ENCODE results near the gene LIN54. TPM values are rescaled to one million over a fixed set of nuclear protein-coding genes. Genes with fewer than 3 reads are reported as not detected.
"Not testable (repeated sequence)": the region's sequence is repeated elsewhere in the genome, so short reads cannot be mapped to it uniquely, and the experiment has no call there.

LIN54 gene
- total RNA-seq, 2 donors from 2014 or later: 8.3 to 9.0 TPM

DNA sequence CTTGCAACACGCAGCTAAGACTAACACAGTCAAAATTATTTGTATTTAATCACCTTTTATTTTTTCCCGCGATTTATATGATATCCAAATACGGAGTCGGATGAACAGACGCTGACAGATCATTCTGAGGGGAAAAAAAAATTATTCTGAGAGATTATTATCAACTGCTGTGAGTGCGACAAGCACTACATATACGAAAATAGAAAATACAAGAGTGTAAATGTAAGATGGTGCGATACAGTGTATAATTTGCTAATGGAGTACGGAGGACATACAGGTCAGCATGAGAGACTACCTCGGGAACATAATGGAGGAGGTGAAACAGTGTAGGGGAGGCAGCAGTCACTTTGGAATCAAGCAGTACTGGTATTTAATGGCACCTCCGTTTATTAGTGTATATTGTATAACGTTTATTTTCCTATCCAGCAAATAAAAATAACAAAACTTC lies 2.8 kb upstream of the LIN54 start:
- intact Hi-C loops (cut with DNase I): no loop called here
- no peak for DNase-seq (ENCODE audit: low spot score)

DNA sequence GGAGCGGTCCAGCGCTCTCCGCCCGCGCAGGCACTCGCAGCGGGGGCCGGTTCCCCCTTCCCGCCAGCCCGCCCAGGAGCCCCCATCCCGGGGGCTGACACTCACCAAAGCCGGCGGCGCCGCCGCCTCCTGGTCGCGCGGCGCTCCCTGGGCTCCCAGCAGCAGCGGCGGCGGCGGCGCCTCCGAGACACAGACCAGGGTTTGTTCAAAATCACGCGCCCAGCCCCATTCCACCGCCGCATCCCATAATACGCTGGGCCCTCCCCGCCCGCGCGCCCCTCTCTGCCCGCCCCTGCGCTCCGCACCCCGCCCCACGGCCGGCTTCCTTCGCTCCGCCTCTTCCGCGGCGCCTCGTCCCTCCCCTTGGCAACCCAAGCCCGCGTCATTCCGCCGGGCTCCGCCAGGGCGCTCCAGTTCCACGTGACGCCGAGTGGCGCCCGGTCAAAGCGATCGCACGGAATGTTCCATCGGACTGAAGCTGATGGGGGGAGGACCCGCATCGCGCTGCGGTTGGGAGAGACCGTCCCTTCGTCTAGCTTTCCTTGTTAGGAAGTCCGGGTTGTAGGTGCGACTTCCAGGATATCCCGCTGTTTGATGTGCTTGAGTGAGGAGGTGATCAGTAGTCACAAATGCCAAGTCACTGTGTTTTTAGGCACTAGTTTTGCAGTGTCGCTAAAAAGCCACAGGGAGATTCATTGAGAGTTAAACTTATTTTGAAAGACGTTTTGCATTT lies 2.2 kb upstream of the LIN54 start:
- intact Hi-C loops (cut with DNase I): no loop called here
- peak; percentile 99 for DNase-seq (ENCODE audit: low spot score)

DNA sequence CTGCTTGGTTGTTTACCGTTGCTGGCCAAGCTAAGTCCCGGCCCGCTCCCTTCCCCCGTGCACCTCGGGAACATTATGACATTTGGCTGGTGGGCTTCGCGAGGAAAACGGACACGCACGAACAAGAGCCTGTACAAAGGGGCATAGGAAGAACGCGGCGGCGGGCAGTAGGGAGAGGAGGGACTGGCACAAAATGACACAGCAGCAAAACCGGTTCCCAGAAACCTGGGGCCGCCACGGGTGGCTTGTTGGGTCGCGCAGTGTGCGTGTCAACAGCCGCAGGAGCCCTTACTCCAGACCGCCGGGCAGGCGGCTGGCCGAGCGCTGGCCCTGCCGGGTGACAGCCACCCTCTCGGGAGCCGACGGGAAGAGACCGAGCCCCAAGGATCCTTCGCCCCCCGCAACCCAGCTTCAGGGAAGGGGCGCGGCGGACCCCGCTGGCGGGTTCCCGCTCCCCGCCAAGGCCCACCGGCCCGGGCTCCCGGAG lies 1.6 kb upstream of the LIN54 start:
- DNase-seq (ENCODE audit: low spot score): peak; percentile 86
- intact Hi-C loops (cut with DNase I): no loop called here

DNA sequence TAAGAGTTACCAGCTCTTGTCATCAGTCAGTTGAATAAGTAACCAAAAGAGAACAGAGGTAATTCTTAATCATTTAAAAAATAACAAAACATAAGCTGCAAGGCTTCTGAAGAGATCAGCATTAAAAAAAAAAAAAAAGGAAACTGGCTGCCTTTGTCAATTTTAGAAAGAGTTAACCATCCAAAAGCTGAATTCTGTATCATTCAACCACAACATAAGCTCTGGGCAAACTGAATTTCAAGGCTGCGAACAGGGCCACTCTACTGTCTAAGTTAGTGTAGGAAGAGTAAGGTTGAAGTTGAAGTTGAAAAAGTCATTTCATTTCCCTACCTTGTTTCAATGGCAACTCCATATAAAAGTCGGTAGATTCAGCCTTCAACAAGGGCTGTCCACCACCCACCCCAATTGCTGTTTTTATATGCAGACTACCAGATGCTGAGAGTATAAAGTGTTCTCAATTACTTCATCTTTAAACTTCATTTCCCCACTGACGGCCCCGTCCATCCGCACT lies 1.1 kb upstream of the LIN54 start:
- DNase-seq (ENCODE audit: low spot score): no peak
- intact Hi-C loops (cut with DNase I): no loop called here

DNA sequence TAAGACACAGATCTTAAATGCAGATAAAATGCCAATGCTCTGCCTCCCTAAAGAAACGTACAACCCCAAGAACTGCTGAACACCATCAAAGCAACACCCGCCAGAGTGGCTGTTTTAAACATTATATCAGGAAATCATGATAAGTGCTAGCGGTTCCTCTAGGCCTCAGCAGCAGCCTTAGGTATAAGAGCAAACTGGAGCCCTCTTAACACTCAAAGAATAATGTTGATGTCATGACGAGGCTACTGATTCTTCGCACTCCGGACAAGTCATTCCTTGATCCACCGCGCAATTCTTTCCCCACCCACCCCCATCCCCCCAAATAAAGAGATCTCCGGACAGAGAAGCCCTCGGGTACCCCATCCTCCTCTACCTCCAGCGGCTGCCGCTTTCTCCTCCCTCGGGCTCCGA lies 507 bp downstream of the LIN54 start:
- no peak for DNase-seq (ENCODE audit: low spot score)
- intact Hi-C loops (cut with DNase I): no loop called here

DNA sequence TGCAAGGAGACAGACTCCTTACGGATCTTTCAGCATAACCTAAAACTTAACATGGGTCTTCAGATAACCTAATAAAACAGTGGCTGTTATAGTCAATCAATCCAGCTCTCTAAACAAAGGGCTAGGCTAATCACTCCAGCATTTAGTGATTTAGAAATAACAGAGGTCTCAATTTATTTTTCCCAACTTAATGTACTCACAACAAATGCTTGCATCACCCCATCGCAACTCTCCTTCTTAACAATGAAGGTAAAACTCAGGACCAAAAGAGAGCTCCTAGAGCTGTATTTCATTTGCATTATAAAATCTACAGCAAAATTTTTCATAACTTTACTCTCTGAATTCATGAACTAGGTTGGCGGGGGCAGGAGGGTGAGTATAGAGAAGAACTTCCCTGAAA lies 1.1 kb downstream of the LIN54 start:
- intact Hi-C loops (cut with DNase I): no loop called here
- no peak for DNase-seq (ENCODE audit: low spot score)

DNA sequence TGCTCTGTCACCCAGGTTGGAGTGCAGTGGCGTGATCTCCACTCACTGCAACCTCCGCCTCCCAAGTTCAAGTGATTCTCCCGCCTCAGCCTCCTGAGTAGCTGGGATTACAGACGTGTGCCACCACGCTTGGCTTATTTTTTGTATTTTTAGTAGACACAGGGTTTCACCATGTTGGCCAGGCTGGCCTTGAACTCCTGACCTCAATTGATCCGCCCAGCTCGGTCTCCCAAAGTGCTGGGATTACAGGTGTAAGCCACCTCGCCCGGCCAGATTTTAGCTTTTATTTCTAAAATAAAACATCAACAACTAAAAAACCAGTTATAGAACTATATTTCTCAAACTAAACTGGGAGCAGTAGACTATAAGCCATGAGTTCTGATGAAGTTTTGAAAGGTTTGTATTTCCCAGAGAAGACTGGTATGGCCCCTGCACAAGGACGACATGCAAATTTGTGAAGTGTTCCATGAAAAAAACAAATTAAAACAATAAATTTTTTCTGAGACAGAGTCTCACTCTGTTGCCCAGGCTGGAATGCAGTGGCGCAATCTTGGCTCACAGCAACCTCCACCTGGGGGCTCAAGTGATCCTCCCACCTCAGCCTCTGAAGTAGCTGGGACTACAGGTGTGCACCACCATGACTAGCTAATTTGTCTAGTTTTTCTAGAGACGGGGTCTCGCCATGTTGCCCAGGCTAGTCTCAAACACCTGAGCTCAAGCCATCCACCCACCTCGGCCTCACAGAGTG lies 7.4 kb downstream of the LIN54 start:
- intact Hi-C loops (cut with DNase I); DNase-seq (ENCODE audit: low spot score): not testable (repeated sequence)

DNA sequence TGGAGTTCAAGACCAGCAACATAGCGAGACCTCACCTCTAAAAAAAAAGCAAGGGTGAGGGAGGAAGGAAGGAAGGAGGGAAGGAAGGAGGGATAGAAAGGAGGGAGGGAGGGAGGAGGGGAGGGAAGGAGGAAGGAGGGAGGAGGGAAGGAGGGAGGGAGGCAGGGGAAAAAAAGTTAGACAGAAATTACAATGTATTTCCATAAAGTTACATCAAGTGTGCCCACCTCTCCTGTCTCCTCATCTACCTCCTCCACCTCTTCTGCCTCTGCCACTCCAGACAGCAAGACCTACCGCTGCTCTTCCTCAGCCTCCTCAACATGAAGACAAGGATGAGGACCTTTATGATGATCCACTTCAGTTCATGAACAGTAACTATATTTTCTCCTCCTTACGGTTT lies 8.3 kb downstream of the LIN54 start:
- intact Hi-C loops (cut with DNase I): no loop called here
- no peak for DNase-seq (ENCODE audit: low spot score)

DNA sequence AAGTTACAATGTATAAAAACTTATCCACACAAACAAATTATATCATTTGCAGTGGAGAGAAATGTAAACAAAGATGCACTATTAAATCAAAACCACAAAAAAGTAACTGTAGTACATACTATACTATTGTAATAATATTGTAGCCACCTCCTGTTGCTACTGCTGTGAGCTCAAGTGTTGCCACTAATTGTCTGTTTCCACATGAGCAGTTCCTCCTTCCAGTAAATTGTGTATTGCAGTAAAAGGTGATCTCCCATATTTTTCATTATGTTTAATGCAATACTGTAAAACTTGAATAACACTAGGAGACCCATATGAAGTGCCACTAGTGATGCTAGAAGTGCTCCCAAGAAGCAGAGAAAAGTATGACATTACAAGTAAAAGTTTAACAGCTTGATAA lies 11.7 kb downstream of the LIN54 start:
- intact Hi-C loops (cut with DNase I): no loop called here
- no peak for DNase-seq (ENCODE audit: low spot score)

DNA sequence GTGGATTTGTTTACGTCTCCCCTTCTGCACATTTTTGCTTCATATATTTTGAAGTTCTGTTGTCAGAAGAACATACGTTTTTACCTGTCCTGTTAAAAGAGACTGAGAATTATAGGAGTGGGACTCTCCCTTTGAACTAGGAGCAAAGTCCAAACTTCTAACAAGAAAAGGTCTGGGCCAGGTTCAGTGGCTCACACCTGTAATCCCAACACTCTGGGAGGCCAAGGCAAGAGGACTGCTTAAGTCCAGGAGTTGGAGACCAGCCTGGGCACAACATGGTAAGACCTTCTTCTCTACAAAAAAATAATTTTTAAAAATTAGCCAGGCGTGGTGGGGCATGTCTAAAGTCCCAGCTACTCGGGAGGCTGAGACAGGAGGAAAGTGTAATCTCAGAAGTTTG lies 15.8 kb downstream of the LIN54 start:
- intact Hi-C loops (cut with DNase I): loop anchor here in 1 of 2 donors (1.0 kb wide), 1 partner anchor 13 kb away; no protein-coding TSS in a partner anchor

DNA sequence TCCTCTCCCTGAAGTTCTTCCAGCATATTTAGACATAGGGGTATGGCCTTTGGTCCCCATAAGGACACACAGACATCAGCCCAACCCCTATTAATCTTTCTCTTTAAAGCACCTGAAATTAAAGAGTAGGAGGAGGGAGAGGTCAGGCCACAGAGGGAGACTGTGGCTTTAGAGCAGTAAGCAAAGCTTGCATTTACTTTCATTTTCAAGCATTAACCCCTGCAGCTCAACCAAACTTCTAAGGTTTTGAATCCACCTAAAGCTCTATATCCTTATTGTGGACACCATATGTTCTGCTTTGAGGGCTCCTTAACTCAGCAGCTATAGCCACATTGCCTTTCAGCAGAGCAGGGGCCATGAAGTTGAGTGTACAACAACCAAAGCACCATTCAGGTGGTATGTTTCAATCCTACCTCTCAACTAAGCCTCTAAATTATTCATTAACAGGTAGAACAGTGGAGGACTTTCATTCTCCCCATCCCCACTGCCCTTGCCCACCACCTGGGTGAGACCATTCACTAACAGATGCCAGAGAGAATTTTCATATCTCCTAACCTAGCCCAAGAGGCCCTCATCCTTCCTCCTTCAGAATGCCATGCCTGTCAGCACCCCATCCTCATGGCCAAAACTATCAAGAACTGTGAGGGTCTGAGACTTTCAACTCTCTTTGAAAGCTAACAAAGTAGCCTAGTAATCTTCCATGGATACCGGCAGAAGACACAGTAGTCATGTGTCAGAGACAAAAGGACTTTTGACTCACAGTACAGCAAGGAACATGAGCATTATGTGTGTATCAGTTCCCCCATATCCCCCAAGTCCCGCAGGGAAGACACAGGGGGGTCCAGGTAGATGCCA lies 20.8 kb downstream of the LIN54 start:
- no peak for DNase-seq (ENCODE audit: low spot score)
- intact Hi-C loops (cut with DNase I): no loop called here

More for the DNA sequence above, 15.8 kb downstream of the LIN54 start:
- DNase-seq (ENCODE audit: low spot score): no peak

DNA sequence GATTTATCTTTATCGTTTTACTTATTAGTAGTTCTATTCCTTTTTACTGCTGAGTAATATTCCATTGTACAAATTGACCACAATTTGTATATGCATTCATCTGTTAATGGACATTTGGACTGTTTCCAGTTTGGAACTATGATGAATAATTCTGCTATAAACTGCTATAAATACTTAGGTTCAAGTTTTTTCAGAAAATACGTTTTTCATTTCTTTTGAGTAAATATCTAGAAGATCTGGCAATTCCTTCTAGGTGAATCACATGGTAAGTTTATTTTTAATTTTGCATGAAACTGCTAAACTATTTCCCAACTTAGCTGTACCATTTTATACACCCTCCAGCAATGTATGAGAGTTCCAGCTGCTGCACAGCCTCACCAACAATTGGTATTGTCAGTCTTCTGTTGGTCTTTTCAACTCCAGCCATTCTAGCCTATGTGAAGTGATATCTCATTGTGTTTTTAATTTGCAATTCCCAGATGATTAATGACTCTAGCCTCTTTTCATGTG lies 22.2 kb downstream of the LIN54 start:
- intact Hi-C loops (cut with DNase I): no loop called here
- DNase-seq (ENCODE audit: low spot score): no peak

DNA sequence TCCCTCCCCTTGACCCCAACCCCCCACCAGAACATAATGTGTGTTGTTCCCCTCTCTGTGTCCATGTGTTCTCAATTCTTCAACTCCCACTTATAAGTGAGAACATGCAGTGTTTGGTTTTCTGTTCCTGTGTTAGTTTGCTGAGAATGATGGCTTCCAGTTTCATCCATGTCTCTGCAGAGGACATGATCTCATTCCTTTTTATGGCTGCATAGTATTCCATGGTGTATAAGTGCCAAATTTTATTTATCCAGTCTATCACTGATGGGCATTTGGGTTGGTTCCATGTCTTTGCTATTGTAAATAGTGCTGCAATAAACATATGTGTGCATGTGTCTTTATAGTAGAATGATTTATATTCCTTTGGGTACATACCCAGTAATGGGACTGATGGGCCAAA lies 23.1 kb downstream of the LIN54 start:
- DNase-seq (ENCODE audit: low spot score); intact Hi-C loops (cut with DNase I): not testable (repeated sequence)

DNA sequence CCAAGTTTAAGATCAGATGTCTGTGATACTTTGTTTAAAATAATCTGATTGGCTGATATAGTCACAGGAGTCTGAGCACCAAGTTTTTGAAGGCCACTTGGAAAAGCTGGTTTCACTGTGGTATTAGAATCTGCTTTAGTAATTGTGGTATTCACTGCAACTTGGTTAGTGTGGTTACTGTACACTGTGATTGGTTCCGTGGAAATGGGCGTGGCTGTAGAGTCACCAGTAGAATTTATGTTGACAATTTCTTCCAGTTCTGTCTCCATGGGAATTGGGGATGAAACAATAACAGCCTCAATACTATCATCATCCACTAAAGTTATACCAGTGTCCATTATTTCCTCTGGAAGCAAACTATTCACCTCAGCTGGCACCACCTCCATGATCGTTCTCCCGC lies 26.2 kb downstream of the LIN54 start:
- no peak for DNase-seq (ENCODE audit: low spot score)
- intact Hi-C loops (cut with DNase I): no loop called here

DNA sequence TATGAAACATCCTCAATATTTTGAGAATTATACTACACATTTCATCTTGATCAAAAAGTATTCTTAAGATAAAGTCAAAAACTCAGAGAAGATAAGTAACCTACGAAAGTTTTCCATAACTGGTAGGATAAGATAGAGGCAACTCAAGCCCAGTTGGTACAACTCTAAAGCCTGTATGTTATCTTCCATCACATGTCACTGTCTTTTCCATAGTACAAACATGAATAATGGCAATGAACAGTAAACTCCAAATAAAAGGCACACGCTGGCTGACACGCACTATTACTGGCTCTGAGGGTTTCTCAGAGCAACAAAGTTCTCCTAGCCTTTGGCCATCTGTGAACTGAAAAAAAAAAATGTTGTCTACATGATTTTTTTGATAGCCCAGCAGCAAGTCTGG lies 27.2 kb downstream of the LIN54 start:
- intact Hi-C loops (cut with DNase I): no loop called here
- DNase-seq (ENCODE audit: low spot score): no peak

DNA sequence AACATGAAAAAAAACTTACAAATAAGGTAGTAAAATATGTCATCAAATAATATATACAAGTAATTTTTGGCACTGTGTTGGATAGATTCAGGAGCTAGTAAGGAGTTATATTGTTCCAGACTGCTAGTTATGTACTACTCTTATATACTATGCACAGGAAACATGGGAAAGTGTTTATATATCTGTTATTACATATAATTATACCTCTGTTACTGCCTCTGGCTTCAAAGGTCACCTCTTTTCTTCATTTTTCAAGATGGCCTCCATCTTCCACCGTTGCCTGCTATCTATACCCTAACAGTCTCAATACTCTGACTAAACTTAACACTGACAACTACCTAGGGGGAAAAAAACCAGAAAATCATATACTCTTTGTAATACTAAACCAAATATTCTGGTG lies 29.5 kb downstream of the LIN54 start:
- intact Hi-C loops (cut with DNase I): no loop called here
- no peak for DNase-seq (ENCODE audit: low spot score)

DNA sequence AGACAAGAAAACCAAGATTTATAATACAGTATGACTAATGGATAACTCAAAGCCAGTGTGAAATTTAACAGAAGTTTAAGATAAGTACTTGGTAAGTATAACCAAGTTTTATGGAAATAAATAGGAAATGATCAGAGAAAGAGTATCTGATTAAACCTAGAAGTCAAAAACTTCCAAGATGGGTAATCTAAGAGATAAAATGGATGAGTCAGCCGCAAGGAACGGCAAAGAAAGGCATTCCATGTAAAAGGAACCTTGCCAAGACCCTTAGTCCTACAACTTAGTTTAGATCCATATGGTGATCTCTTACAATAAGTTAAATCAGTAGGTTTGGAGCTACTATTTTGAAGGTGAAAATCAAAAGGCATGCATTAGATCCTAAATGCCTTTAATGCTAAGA lies 34.8 kb downstream of the LIN54 start:
- DNase-seq (ENCODE audit: low spot score): no peak
- intact Hi-C loops (cut with DNase I): no loop called here

DNA sequence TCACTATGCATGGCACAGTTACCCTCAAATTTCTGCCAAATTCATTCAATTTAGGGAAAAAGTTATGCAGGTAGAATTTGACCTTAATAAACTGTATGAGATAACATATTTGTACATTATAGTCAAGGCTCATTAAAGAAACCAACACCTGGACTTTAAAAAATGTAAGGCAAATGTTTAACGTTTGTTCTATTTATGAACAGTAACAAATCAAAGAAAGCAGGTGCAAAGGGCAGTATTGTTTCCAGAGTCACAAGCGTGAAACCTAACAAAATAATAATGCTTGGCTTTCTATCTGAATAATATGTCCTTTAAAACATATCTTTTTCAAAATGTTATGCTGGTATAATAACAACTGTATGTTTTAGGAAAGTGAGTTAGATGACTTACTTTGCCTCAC lies 41.2 kb downstream of the LIN54 start:
- DNase-seq (ENCODE audit: low spot score): no peak
- intact Hi-C loops (cut with DNase I): no loop called here

DNA sequence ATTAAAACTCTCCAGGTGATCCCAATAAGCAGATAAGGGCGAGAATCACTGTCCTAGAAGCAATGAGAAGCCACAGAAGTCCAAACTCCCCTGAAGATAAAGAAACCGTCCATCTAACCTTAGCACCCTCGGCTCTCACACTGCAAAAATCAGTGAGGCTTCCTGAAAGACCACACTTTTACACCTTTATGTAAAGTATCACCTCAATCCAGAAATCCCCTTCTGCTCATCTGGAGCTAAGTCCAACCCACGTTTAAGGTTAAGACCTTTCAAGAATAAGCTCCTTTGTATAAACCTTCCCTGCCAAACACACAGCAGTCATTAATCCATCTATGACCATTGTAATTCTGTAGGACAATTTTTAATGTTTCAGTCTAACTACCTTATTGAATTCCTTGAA lies 41.7 kb downstream of the LIN54 start:
- intact Hi-C loops (cut with DNase I): no loop called here
- DNase-seq (ENCODE audit: low spot score): no peak

Data from posterior vena cava (tissue), 2 donors.